HCT116 (cell line): ENCODE data around the gene DNHD1.

Source experiments
- CTCF ChIP-seq, 3 experiments: fragments of 200-600 bp in 1 of 3; sonication (generic) in 1 of 3; IDR thresholded peaks in 2 of 3; conservative IDR thresholded peaks in 1 of 3; 2 replicates each; pipeline ENCODE4 v1.5.1; 2012 to 2017; ENCODE audit warnings: low read depth in 2 of 3, low read length in 2 of 3, antibody characterized with exemption in 1 of 3, borderline replicate concordance in 1 of 3, control low read depth in 1 of 3, mild to moderate bottlenecking in 1 of 3, mixed read lengths in 1 of 3, mixed run types in 1 of 3, moderate library complexity in 1 of 3; ENCODE audit not compliant: insufficient read depth in 1 of 3
- EZH2 ChIP-seq: fragments of 200-600 bp; sonication (generic); IDR thresholded peaks from 2 replicates; pipeline ENCODE4 v1.6.1; 2017; ENCODE audit warnings: antibody characterized with exemption, mixed run types
- POLR2A ChIP-seq: IDR thresholded peaks from 2 replicates; pipeline ENCODE4 v1.7.0; 2011; ENCODE audit warnings: borderline replicate concordance; ENCODE audit not compliant: insufficient read depth, insufficient read length; ENCODE audit errors: extremely low read depth
- POLR2AphosphoS5 ChIP-seq: IDR thresholded peaks from 2 replicates; pipeline ENCODE4 v1.6.1; 2011; ENCODE audit warnings: mild to moderate bottlenecking, low read depth, low read length, moderate library complexity

- TF ChIP-seq EZH2 = no peak
- peak; percentile 58 for TF ChIP-seq POLR2AphosphoS5
- no peak for TF ChIP-seq POLR2A
- TF ChIP-seq CTCF (IDR thresholded peaks at IDR 0.05 in 2 of 3, conservative IDR thresholded peaks at IDR 0.05 in 1 of 3; ENCODE audit: borderline replicate concordance in 1 of 3, insufficient read depth in 1 of 3, low read depth in 2 of 3, low read length in 2 of 3) = no peak
Measured at GRCh38 chr11:6474806-6475500, 22.1 kb upstream of the DNHD1 start.
